Effector memory CD4-positive, alpha-beta T cell (primary cell): ENCODE measurements around the gene ATP13A1.
"Not testable (repeated sequence)": the region's sequence is repeated elsewhere in the genome, so short reads cannot be mapped to it uniquely, and the experiment has no call there.

Experiments
- DNase-seq, 3 donors: peaks; one replicate each; pipeline ENCODE4 v3.0.0-alpha.2; 2020
- H3K27ac ChIP-seq: 2 replicates; pipeline ENCODE4 v1.7.0; 2013; ENCODE audit warnings: mild to moderate bottlenecking, low read length, moderate library complexity; ENCODE audit not compliant: insufficient read depth, poor library complexity, severe bottlenecking
- H3K27me3 ChIP-seq: replicated peaks from 2 replicates; pipeline ENCODE4 v1.7.0; 2013; ENCODE audit warnings: mild to moderate bottlenecking, low read length; ENCODE audit not compliant: insufficient read depth, control insufficient read depth, poor library complexity, severe bottlenecking
- H3K36me3 ChIP-seq: 2 replicates; pipeline ENCODE4 v1.7.0; 2013; ENCODE audit warnings: mild to moderate bottlenecking, low read length, moderate library complexity; ENCODE audit not compliant: control insufficient read depth, insufficient read depth
- H3K4me1 ChIP-seq: 2 replicates; pipeline ENCODE4 v1.7.0; 2013; ENCODE audit warnings: low read length, mild to moderate bottlenecking; ENCODE audit not compliant: control insufficient read depth, insufficient read depth, poor library complexity, severe bottlenecking
- H3K4me3 ChIP-seq: 2 replicates; pipeline ENCODE4 v1.7.0; 2013; ENCODE audit warnings: low read length, low read depth, mild to moderate bottlenecking; ENCODE audit not compliant: insufficient read depth, poor library complexity, severe bottlenecking
- H3K9me3 ChIP-seq: 2 replicates; pipeline ENCODE4 v1.7.0; 2013; ENCODE audit warnings: mild to moderate bottlenecking, low read length, moderate library complexity; ENCODE audit not compliant: control insufficient read depth

Gene ATP13A1

DNA sequence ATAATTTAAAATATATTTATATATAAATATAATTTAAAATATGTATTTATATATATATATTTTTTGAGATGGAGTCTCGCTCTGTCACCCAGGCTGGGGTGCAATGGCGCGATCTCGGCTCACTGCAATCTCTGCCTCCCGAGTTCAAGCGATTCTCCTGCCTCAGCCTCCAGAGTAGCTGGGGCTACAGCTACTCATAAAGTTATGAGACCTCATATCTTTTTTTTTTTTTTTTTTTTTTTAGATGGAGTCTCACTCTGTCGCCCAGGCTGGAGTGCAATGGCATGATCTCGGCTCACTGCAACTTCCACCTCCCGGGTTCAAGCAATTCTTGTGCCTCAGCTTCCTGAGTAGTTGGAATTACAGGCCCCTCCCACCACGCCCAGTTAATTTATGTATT is 25.5 kb upstream of the ATP13A1 start:
- H3K27me3 ChIP-seq, DNase-seq, H3K36me3 ChIP-seq, H3K27ac ChIP-seq, H3K4me3 ChIP-seq, H3K9me3 ChIP-seq, H3K4me1 ChIP-seq: not testable (repeated sequence)

DNA sequence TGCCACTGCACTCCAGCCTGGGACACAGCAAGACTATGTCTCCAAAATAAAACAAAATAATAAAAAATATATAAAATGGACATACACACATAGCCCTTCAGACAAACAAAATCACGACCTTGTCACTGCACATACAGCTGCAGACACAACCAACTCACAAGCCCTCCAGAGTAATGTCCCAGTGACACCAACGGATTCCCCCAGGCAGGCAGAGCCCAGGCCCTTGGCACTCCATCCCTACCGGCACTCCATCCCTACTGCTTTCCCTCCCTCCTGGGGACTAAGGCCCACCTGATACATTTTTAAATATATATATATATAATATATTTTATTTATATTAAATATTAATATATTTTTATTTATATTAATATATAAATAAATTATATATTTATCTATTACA is 23.6 kb upstream of the ATP13A1 start:
- peaks cover 8% of the 10 kb centered on the region for H3K9me3 ChIP-seq

DNA sequence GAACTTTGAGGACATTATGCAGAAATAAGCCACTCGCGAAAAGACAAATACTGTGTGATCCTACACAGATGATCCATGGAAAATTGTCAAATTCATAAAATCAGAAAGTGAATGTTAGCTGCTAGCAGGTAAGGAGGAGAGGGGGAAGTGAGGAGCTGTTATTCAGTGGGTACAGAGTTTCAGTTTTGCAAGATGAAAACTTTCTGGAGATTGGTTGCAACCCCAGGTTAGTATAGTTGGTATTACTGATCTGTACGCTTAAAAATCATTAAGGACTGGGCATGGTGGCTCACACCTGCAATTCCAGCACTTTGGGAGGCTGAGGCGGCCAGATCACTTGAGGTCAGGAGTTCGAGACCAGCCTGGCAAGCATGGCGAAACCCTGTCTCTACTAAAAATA is 23.1 kb upstream of the ATP13A1 start:
- Histone ChIP-seq H3K4me1 (no peaks in the 10 kb centered on the region), H3K27ac (no peak overlapping the region), H3K27me3 (no peaks in the 10 kb centered on the region), H3K9me3 (peaks cover 12% of the 10 kb centered on the region), H3K4me3 (no peak overlapping the region), H3K36me3 (peaks cover under 1% of the 10 kb centered on the region)
- no peak for DNase-seq

More for the DNA sequence above, 23.6 kb upstream of the ATP13A1 start:
- Histone ChIP-seq H3K27ac (no peak overlapping the region), H3K4me1 (no peaks in the 10 kb centered on the region), H3K4me3 (no peak overlapping the region), H3K36me3 (no peaks in the 10 kb centered on the region), H3K27me3 (no peaks in the 10 kb centered on the region)
- no peak for DNase-seq

- H3K27me3 ChIP-seq, H3K27ac ChIP-seq, H3K36me3 ChIP-seq, H3K4me1 ChIP-seq, H3K4me3 ChIP-seq, DNase-seq: not testable (repeated sequence)
- H3K9me3 ChIP-seq, result peaks cover 17% of the 10 kb centered on the region
These were observed 22.6 kb upstream of the ATP13A1 start for GRCh38 chr19:19686119-19686518.

GRCh38 chr19:19679176-19680073 is 15.9 kb upstream of the ATP13A1 start:
- Histone ChIP-seq H3K27me3 (no peaks in the 10 kb centered on the region), H3K4me1 (no peaks in the 10 kb centered on the region), H3K36me3 (peaks cover 72% of the 10 kb centered on the region), H3K27ac (no peak overlapping the region), H3K4me3 (no peak overlapping the region), H3K9me3 (peaks cover 58% of the 10 kb centered on the region)
- DNase-seq, result no peak

GRCh38 chr19:19677579-19677978 is 14.1 kb upstream of the ATP13A1 start:
- Histone ChIP-seq H3K4me1 (no peaks in the 10 kb centered on the region), H3K4me3 (no peak overlapping the region), H3K27ac (no peak overlapping the region), H3K9me3 (peaks cover 58% of the 10 kb centered on the region), H3K27me3 (no peaks in the 10 kb centered on the region), H3K36me3 (peaks cover 88% of the 10 kb centered on the region)
- DNase-seq, result no peak

DNA sequence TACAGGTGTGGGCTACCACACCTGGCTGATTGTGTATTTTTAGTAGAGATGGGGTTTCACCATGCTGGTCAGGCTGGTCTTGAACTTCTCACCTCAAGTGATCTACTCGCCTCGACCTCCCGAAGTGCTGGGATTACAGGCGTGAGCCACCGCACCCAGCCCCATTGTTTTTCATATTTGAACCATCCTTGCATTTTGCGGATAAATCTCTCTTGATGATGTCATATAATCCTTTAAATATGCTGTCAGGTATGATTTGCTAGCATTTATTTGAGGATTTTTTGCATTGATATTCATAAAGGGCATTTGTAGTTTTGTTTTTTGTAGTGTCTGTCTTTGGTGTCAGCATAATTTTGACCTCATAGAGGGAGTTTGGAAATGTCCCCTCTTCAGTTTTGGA is 10.8 kb upstream of the ATP13A1 start:
- Histone ChIP-seq H3K4me3 (no peak overlapping the region), H3K4me1 (peaks cover 11% of the 10 kb centered on the region), H3K36me3 (peaks cover 71% of the 10 kb centered on the region), H3K27me3 (no peaks in the 10 kb centered on the region), H3K9me3 (peaks cover 32% of the 10 kb centered on the region), H3K27ac (no peak overlapping the region)
- no peak for DNase-seq

DNA sequence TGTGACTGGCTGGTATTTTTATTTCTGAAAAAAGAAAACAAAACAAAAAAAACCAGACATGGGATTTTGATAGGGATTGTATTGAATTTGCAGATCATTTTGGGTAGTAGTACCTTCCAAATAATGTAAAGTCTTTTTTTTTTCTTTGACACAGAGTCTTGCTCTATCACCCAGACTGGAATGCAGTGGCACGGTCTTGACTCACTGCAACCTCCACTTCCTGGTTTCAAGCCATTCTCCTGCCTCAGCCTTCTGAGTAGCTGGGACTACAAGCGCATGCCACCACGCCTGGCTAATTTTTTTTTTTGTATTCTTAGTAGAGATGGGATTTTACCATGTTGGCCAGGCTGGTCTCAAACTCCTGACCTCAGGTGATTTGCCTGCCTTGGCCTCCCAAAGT is 9.3 kb upstream of the ATP13A1 start:
- Histone ChIP-seq H3K27me3 (no peaks in the 10 kb centered on the region), H3K27ac (no peak overlapping the region), H3K36me3 (peaks cover 56% of the 10 kb centered on the region), H3K9me3 (peaks cover 21% of the 10 kb centered on the region), H3K4me1 (peaks cover 11% of the 10 kb centered on the region), H3K4me3 (no peak overlapping the region)
- DNase-seq, result no peak

DNA sequence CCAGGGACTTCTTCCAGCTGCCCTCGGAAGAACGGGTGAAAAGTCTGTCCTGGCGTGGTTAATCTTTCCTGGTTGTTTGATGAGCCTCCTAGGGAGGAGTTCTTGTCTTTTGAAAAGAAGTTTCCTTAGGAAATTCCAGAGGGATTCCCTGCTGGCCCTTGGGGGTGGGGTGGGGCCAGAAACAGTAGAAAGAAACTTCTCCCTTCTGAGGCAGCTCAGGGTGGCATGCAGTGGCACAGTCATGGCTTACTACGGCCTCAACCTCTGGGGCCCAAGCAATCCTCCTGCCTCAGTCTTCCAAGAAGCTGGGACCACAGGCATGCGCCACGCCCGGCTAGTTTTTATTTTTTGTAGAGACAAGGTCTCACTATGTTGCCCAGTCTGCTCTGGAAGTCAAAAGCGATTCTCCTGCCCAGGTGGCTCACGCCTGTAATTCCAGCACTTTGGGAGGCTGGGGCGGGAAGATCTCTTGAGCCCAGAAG is 6.6 kb upstream of the ATP13A1 start:
- peaks cover 29% of the 10 kb centered on the region for H3K36me3 ChIP-seq
- no peak for DNase-seq
- H3K27ac ChIP-seq, result peak overlapping the region; percentile 96
- H3K27me3 ChIP-seq, result no peaks in the 10 kb centered on the region
- H3K4me1 ChIP-seq, result peaks cover 15% of the 10 kb centered on the region
- peaks cover 7% of the 10 kb centered on the region for H3K9me3 ChIP-seq
- peak overlapping the region; percentile 87 for H3K4me3 ChIP-seq

- Histone ChIP-seq H3K4me3 (peak within 1 kb of the TSS; percentile 87), H3K27ac (peak within 1 kb of the TSS; percentile 96), H3K36me3 (peaks cover 14% of the 10 kb centered on the region), H3K27me3 (no peaks in the 10 kb centered on the region), H3K9me3 (no peaks in the 10 kb centered on the region), H3K4me1 (peaks cover 15% of the 10 kb centered on the region)
- DNase-seq, result peak; percentile 85 to 90 (median 90)
These were observed 4.9 kb upstream of the ATP13A1 start, which contains the start of gene ZNF101 for GRCh38 chr19:19668230-19669012. ZNF101 (plus strand) TSS chr19:19668839; CDS start chr19:19668964, 125 bp downstream.
